ENCODE measurements around the gene AFMID. TPM values are rescaled to one million over a fixed set of nuclear protein-coding genes. Genes with fewer than 3 reads are reported as not detected.

The AFMID gene
- total and polyA plus RNA-seq, 2 of the 13 experiments (the other 11 are each of a cell fraction or from before 2014, with no cell fraction given): 249 to 270 TPM

- TF ChIP-seq ZNF276 (CRISPR knock-in tag; IDR thresholded peaks at IDR 0.05; ENCODE audit: low read depth): 0 out of 2 replicates have a peak, but pooled peaks have one; percentile 35
- peak; percentile 73; the same call in 1 of the 2 replicates for TF ChIP-seq ZNF670 (CRISPR knock-in tag; IDR thresholded peaks at IDR 0.05; ENCODE audit: borderline replicate concordance)
- TF ChIP-seq CSRNP2 (CRISPR knock-in tag; conservative IDR thresholded peaks at IDR 0.05; ENCODE audit: low read depth): no peak
- TF ChIP-seq MYPOP (CRISPR knock-in tag; IDR thresholded peaks at IDR 0.05): no peak
- no peak for TF ChIP-seq ZSCAN20 (CRISPR knock-in tag; IDR thresholded peaks at IDR 0.05; ENCODE audit: borderline replicate concordance)
- TF ChIP-seq ZNF317 (CRISPR knock-in tag; IDR thresholded peaks at IDR 0.05): 0 out of 2 replicates have a peak, but pooled peaks have one; percentile 50
- TF ChIP-seq PAX8 (CRISPR knock-in tag; IDR thresholded peaks at IDR 0.05; ENCODE audit: borderline replicate concordance): no peak
- TF ChIP-seq SSRP1 (CRISPR knock-in tag; IDR thresholded peaks at IDR 0.05): no peak
- no peak for TF ChIP-seq PHF5A (CRISPR knock-in tag; IDR thresholded peaks at IDR 0.05; ENCODE audit: low read depth, unreplicated experiment)
- TF ChIP-seq TOPORS (CRISPR knock-in tag; IDR thresholded peaks at IDR 0.05): no peak
- TF ChIP-seq EEA1 (CRISPR knock-in tag; IDR thresholded peaks at IDR 0.05; ENCODE audit: borderline replicate concordance): peak; percentile 46; the same call in 1 of the 2 replicates
- no peak for TF ChIP-seq SKI (IDR thresholded peaks at IDR 0.05; ENCODE audit: partially characterized antibody)
- TF ChIP-seq DR1 (CRISPR knock-in tag; IDR thresholded peaks at IDR 0.05): no peak
- peak; percentile 74; the same call in 1 of the 2 replicates for TF ChIP-seq ZC3H13 (CRISPR knock-in tag; IDR thresholded peaks at IDR 0.05)
- TF ChIP-seq PLSCR1 (CRISPR knock-in tag; IDR thresholded peaks at IDR 0.05; ENCODE audit: borderline replicate concordance): no peak
- TF ChIP-seq RORA (CRISPR knock-in tag; IDR thresholded peaks at IDR 0.05): no peak
- TF ChIP-seq ZNF570 (CRISPR knock-in tag; IDR thresholded peaks at IDR 0.05; ENCODE audit: borderline replicate concordance): no peak
- TF ChIP-seq ZNF687 (CRISPR knock-in tag; IDR thresholded peaks at IDR 0.05): peak; percentile 52
These were observed 49.6 kb upstream of the AFMID start (continued) for GRCh38 chr17:78137392-78138203.

Measured in HepG2 (cell line).